Stimulated activated CD8-positive, alpha-beta memory T cell treated with anti-CD3 and anti-CD28 coated beads, Interleukin-12 subunit alpha, Interleukin-12 subunit beta, amount 100 ng/mL, for 1 hour (primary cell): ENCODE measurements around the gene PDE10A.

ENCODE experiments used
- DNase-seq: peaks from one replicate; pipeline ENCODE4 v3.0.0-alpha.2; 2020; ENCODE audit warnings: low read depth

PDE10A gene

DNA sequence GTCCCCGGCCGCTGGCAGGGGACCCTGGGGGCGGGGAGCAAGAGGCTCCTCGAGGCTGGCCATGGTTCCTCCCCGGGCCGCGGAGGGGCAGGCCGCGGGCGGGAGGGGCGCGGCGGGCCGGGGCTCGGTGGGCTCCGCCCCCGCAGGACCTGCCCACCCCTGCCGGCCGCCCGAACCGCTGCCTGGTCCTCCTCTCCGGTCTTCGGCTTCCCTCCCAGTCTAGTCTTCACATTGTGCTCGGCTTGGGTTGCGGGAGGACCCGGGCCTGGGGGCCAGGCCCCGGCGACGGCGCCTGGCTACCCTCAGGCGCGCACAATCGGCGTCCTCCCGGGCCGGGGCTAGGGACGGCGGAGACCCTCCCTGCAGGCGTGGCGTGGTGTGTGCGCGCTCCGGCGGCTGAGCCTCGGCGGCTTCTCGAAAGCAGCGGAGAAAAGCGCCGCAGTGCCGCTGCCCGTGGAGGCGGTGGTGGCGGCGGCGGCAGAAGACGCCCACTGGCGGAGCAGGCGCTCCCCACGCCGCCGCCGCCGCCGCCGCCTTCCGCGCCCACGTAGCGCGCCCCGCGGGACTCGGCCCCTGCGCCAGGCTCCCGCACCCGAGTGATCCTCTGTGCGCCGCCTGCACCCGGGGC, at the start of gene PDE10A:
PDE10A (minus strand) TSS at position 493 of the 628 bp plus-strand sequence; CDS start at position 63, 430 bp downstream.
- DNase-seq, result no peak

- no peak for DNase-seq
Observed at GRCh38 chr6:165708985-165709576, 46.0 kb upstream of the PDE10A start.

DNA sequence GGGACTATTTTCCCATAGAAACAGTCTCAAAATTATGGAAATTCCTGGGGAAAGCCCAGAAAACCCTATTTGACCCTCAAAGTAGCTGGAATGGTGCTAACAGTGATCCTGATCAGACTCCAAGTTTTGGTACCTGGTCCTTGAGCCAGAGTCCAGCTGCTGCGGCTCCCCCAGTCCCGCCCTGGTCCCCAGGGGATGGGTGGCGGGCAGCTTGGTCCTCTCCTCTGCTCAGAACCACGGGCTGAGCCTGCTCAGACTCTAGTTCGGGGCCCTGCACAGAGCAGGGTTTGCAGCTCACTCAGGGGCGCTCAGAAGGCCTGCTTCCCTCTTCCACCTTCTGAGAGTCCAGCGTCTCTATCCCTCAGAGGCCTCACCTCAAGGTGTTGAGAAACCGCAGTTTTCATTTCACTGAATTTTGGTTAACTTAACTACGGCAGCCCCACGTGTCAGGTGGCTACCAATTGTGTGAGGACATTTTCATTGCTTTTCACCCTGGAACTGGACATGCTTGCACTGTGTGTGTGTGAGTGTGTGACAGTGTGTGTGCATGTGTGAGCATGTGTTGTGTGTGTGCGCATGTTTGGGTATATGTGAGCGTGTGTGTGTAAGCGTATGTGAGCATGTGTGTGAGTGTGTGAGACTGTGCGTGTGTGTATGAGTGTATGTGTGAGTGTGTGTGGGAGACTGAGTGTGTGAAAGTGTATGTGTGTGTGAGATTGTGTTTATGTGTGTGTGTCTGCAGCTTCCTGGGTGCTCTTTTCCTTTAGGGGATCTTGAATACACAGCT, 44.2 kb upstream of the PDE10A start:
- no peak for DNase-seq

GRCh38 chr6:165705941-165706340, 42.9 kb upstream of the PDE10A start:
- DNase-seq, result no peak

DNA sequence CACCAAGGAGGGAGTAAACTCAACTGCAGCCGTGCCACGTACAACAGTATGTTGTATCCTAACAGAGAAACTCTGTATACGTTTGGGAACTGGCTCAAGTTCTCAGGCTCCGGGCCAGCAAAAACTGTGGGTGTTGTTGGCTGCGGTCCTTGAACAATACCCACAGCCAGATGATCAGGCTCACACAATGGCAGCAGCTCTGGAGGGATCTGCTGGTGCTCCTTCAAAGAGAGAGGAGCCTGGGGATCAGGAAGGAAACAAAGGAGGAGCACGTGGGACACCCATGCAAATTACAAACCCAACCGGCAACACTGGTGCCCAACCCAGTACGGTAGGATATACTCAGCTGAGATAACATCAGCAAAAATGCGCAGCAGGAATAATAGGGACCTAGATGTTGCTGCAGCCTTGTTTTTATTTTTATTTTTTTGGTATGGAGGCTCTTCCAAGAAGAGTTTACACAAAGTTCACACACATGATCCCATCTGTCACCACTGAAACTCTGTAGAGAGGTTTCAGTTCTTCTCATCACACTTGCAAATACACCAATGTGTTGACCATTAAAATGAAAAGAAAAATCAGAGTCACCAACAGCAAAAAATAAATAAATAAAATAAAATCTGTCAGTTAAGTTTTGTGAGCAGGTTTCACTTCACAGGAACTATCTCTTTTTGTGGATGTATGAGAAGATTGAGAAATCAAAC, 41.2 kb upstream of the PDE10A start:
- no peak for DNase-seq

GRCh38 chr6:165702669-165703068, 39.6 kb upstream of the PDE10A start:
- no peak for DNase-seq

- no peak for DNase-seq
Observed at GRCh38 chr6:165701564-165702354, 38.7 kb upstream of the PDE10A start.

DNA sequence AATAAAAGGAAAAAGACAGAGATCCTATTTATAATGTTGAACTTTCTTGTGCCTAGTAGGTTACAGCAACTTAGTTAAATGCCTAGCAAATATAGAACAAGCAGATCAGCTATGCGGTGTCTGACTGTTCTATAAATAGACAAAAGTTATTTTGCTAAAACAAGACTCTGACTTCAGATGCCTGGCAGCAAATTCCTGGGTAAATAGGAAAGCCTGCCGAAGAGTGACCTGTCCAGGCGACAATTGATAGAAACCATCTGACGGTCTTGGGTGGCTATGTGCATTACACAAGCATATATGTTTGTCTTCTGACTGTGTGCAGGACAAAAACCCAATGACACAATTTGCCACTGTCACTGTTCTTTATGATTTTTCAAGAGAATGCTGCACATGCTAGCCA, 38.0 kb upstream of the PDE10A start:
- DNase-seq, result no peak

DNA sequence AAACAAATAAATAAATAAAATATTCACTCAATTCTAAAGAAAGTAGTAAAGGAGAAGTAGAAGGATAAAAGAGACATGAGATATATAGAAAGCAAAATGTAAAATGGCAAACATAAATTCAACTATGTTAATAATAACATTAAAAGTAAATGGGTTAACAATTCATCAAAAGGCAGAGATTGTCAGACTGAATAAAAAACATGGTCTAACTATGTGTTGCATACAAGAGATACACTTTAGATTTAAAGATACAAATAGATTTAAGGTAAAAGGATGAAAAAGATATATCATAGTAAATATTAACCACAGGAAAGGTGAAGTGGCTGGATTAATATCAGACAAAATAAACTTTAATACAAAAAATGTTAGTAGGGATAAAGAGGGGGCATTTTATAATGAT, 35.8 kb upstream of the PDE10A start:
- DNase-seq, result no peak

DNA sequence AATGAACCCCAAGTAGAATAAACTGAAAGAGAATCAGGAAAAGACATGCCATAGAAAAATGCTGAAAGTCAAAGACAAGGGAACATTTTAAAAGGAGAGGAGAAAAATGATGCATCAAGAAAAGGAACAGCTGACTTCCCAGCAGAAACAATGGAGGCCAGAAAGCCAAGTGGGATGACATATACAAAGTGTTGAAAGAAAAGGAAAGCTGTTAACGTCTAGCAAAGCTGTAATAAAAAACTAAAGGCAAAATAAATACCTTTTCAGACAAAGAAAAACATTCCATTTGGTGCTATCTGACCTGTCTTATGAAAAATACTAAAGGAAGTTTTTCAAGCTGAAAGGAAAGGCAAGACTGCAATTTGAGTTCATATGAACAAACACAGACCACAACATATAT, 34.1 kb upstream of the PDE10A start:
- no peak for DNase-seq

DNA sequence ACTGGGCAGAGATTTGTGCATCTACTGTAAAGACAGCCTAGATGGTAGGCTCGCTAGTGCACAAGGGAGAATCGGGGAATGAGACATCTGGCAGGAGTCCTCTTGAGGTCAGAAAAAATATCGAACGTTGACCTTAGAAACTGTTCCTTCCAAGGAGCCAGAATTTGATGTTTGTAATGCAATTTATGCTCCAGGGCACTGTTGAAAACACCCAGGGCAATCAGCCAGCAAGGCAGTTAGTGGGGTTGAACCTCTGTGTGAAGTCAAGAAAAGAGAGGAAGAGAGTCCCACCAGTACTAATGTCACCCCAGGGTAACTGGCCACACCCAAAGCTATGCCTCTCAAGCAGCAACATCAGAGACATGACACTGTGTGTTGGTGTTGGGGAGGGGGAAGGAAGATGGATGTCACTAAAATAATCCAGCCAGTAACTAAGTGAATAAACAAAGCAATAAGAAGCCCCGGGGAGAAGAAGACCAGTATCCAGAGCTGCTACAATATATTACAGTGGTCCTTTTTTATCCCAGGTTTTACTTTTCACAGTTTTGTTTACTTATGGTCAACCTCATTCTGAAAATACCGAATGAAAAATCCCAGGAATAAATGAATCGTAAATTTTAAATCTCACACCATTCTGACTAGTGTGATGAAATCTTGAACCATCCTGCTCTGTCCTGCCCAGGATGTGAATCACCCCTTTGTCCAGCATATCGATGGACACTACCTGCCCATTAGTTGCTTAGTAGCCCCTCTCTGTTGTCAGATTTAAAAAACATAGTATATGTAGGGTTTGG, 32.9 kb upstream of the PDE10A start:
- no peak for DNase-seq

GRCh38 chr6:165694296-165694695, 31.3 kb upstream of the PDE10A start:
- DNase-seq, result no peak

GRCh38 chr6:165692106-165692653, 29.1 kb upstream of the PDE10A start:
- no peak for DNase-seq

DNA sequence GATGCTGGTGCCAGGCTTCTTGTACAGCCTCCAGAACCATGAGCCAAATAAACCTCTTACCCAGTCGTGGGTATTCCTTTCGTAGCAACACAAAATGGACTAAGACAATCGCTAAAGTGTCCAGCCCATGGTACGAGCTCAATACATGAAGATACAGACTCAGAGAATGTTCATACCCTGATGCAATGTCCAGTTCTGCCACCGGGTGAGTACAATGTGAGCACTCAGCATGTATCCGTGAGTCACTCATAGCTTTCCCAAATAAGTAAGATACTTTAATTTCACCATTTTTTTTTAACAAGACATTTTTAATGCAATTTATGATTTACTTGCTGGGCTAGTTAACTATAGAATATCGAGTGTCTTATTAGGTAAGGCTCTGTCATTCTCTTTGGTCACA, 26.7 kb upstream of the PDE10A start:
- DNase-seq, result no peak

- no peak for DNase-seq
Observed at GRCh38 chr6:165686596-165687365, 23.7 kb upstream of the PDE10A start.

- DNase-seq, result no peak
Observed at GRCh38 chr6:165685302-165685701, 22.3 kb upstream of the PDE10A start.

DNA sequence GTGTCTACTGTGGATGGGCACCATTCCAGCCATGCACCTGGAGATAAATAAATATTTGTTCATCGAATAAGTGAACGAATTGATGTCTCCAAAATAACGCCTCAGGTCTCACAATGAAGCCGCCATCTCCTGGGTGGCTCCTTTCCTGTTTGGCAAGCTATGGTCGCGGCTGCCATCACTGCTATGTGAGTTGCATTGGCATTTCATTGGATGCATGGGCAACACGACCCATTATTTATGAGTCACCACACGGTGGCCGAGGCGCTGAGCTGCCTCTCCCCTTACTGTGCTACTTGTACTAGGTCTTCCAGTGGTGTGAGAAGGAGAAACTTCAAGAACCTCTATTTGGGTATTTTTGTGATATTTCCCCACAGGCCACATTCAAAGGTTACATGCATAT, 21.3 kb upstream of the PDE10A start:
- DNase-seq, result no peak

DNA sequence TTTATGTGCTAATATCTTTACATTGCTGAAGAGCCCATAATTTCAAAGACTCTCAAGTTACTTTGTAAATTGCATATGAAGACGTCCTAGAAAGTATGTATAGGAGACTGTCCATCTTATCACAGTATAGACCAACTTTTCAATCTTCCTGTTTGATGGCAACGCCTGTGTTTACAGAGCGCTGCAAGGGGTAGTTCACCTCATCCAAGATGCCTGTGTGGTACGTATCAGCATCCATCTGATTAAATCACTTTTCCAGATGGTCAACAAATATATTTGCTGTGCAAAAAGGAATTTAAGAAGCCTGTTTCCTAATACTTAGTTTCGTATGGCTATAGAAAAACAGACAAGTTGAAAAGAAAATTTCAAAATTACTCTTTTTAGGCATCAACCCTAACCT, 17.9 kb upstream of the PDE10A start:
- DNase-seq, result no peak

DNA sequence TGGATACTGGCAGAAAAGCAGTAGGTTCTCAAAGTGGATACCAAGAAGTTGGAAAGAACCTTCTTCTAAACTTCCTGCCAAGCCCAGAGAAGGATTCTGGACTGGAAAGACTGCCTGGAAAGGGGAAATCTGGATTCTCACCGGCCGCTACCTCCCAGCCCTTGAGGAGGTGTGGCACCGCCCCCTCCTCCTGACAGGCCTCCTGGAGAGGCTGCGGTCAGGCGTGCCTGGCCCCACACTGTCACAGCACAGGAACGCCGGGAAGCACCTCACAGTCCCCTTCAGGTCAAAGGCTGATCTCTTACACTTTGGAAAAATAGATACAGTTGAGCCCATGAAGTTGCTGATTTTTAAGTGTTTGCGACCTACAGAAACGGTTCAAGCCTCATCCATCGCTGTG, 16.3 kb upstream of the PDE10A start:
- DNase-seq, result no peak

DNA sequence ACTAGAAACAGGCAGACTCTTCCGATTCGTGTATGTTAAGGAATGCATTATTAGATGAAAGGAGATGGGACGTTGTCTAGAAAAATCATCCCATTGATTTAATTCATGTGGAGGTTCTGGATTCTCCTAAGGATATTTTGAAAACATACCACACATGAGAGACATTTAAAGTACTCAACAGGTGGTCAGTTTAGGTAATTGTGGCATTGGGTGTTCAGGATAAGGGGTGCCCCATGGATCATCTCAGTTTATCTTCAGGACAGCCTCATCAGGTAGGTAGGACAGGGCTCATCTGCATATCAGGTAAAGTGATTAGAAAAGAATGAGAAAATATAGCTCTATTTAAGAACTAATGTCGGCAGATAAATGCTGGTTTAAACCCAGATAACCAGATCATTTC, 15.9 kb upstream of the PDE10A start:
- no peak for DNase-seq
